Esophagus squamous epithelium (tissue), 5 donors: ENCODE measurements around the gene PIM1. TPM values are rescaled to one million over a fixed set of nuclear protein-coding genes. Genes with fewer than 3 reads are reported as not detected.

ENCODE experiments used
- DNase-seq: peaks from one replicate; lab custom pipeline; 2025; lab: John Stamatoyannopoulos, UW
- H3K27ac ChIP-seq, 4 donors: fragments of 200-600 bp; sonication (generic); one replicate each; pipeline ENCODE4 v1.5.1; 2016 to 2019; ENCODE audit warnings: mild to moderate bottlenecking in 1 of 4
- H3K27me3 ChIP-seq, 4 donors: fragments of 200-600 bp; sonication (generic); 1 replicate in 3 of 4; 2 replicates in 1 of 4; pipeline versions ENCODE4 v1.5.1 to v1.6.0; 2017 to 2021; ENCODE audit warnings: antibody characterized with exemption in 1 of 4
- H3K36me3 ChIP-seq, 3 donors: fragments of 200-600 bp; sonication (generic); one replicate each; pipeline ENCODE4 v1.5.1; 2016 to 2019
- H3K4me1 ChIP-seq, 3 donors: fragments of 200-600 bp; sonication (generic); one replicate each; pipeline ENCODE4 v1.5.1; 2017 to 2019
- H3K4me3 ChIP-seq, 4 donors: fragments of 200-600 bp; sonication (generic); 1 replicate in 3 of 4; 2 replicates in 1 of 4; pipeline ENCODE4 v1.5.1; 2016 to 2019; ENCODE audit warnings: mild to moderate bottlenecking in 2 of 4, moderate library complexity in 1 of 4
- H3K9me3 ChIP-seq, 3 donors: fragments of 200-600 bp; sonication (generic); one replicate each; pipeline ENCODE4 v1.5.1; 2016 to 2019
- POLR2A ChIP-seq, 4 donors: fragments of 450-650 bp; IDR thresholded peaks; one replicate each; pipeline ENCODE4 v1.6.1; 2017; ENCODE audit warnings: antibody characterized with exemption in 4 of 4, mild to moderate bottlenecking in 4 of 4, moderate library complexity in 3 of 4
- WGBS, 2 donors: methylation state at CpG; one replicate each; pipeline ENCODE4 v1.1.5; 2018; 5-methylcytosine and 5-hydroxymethylcytosine counted together
- intact Hi-C: fragments of 100-400 bp; cut with DNase I; formaldehyde crosslinking; loops from one replicate; pipeline ENCODE4 v1.15.0; 2022
- total RNA-seq, 4 donors: library from RNA; depleted of rRNA; stranded (reverse); fragments of >200 nt; gene quantifications; one replicate each; pipeline ENCODE4 v1.1.0, GENCODE V29; 2016
- TF ChIP-seq, protein P1 (sequence below), 6 experiments: fragments of 450-650 bp in 4 of 6; fragments of 200-600 bp in 2 of 6; sonication (generic) in 2 of 6; IDR thresholded peaks; one replicate each; pipeline ENCODE4 v1.5.1; 2016 to 2019; ENCODE audit warnings: antibody characterized with exemption in 6 of 6, mild to moderate bottlenecking in 4 of 6, moderate library complexity in 4 of 6
- donor health status: DM: yes; HTN: yes; CAD: no.

The PIM1 gene
- total RNA-seq, 4 donors from 2014 or later, result 57.3 to 206 (median 96.6) TPM

DNA sequence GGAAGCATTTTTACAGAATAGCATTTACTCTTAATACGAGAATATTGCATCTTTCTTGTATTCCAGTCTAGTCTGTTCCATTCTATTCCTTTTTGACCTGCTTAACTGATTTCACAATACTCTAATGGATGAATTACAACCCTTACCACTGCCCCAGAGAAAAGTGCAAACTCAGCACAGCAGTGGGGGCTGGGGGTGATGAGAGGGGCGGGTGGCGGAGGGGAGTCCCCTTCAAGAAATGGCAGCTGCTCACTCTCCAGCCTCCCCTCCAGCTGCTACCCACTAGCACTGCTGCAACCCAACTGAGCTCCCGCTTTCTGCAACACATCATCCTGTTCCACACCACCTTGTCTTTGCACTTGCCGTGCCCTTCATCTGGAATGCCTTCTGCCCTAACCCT lies 30.1 kb downstream of the PIM1 start:
- 57 to 72% methylated on average over 5 of the region's 5 CpGs for WGBS, 2 donors
- Histone ChIP-seq H3K9me3 (no peaks in the 10 kb centered on the region), H3K4me3 (no peak overlapping the region), H3K4me1 (peaks cover 3 to 24% (median 4%) of the 10 kb centered on the region in 3 donors), H3K27me3 (peaks cover 0 to 9% (median 0%) of the 10 kb centered on the region in 4 donors), H3K36me3 (no peaks in the 10 kb centered on the region), H3K27ac (no peak overlapping the region)
- TF ChIP-seq POLR2A (IDR thresholded peaks at IDR 0.05), result no peak
- TF ChIP-seq, protein P1, sequence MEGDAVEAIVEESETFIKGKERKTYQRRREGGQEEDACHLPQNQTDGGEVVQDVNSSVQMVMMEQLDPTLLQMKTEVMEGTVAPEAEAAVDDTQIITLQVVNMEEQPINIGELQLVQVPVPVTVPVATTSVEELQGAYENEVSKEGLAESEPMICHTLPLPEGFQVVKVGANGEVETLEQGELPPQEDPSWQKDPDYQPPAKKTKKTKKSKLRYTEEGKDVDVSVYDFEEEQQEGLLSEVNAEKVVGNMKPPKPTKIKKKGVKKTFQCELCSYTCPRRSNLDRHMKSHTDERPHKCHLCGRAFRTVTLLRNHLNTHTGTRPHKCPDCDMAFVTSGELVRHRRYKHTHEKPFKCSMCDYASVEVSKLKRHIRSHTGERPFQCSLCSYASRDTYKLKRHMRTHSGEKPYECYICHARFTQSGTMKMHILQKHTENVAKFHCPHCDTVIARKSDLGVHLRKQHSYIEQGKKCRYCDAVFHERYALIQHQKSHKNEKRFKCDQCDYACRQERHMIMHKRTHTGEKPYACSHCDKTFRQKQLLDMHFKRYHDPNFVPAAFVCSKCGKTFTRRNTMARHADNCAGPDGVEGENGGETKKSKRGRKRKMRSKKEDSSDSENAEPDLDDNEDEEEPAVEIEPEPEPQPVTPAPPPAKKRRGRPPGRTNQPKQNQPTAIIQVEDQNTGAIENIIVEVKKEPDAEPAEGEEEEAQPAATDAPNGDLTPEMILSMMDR (IDR thresholded peaks at IDR 0.05), result no peak
- intact Hi-C loops, result loop anchor here (10.0 kb wide), 2 partner anchors 145 to 435 kb away; no protein-coding TSS in a partner anchor
- DNase-seq, result no peak

DNA sequence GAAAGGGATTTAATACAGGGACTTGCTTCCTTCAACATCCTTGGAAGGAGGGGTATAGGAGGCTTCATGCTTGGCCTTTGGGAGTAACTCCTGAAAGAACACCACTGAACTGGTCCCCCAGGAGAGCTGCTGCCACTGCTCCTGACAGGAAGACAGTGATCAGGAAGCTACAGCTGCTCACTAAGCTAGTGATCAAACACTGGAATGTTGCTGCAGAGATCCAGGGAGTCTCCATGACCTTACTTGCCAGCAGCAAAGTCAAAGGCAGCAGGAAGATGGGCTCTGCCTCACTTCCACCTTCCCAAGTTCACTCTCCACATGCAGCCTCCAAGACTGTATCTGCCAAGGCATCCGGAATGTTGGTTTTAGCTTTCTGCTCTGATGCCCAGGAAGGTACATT lies 31.8 kb downstream of the PIM1 start:
- DNase-seq, result no peak
- no peak overlapping the region for H3K27ac ChIP-seq
- intact Hi-C loops, result loop anchor here (10.0 kb wide), 2 partner anchors 147 to 437 kb away; no protein-coding TSS in a partner anchor
- WGBS, 2 donors, result 88 to 90% methylated on average over 1 of the region's 1 CpG
- H3K9me3 ChIP-seq, result no peaks in the 10 kb centered on the region
- H3K4me1 ChIP-seq, result peaks cover 5 to 32% (median 7%) of the 10 kb centered on the region in 3 donors
- H3K4me3 ChIP-seq, result no peak overlapping the region
- peaks cover 0 to 9% (median 0%) of the 10 kb centered on the region in 4 donors for H3K27me3 ChIP-seq
- no peaks in the 10 kb centered on the region for H3K36me3 ChIP-seq
- TF ChIP-seq POLR2A (IDR thresholded peaks at IDR 0.05), result no peak

- DNase-seq, result no peak
- Histone ChIP-seq H3K27me3 (peaks cover 0 to 9% (median 0%) of the 10 kb centered on the region in 4 donors), H3K36me3 (no peaks in the 10 kb centered on the region), H3K27ac (no peak overlapping the region), H3K9me3 (no peaks in the 10 kb centered on the region), H3K4me1 (peaks cover 5 to 39% (median 7%) of the 10 kb centered on the region in 3 donors), H3K4me3 (no peak overlapping the region)
- TF ChIP-seq, protein P1 (IDR thresholded peaks at IDR 0.05), result no peak
- TF ChIP-seq POLR2A (IDR thresholded peaks at IDR 0.05), result no peak
- WGBS, 2 donors, result 39 to 47% methylated on average over 7 of the region's 7 CpGs
- intact Hi-C loops, result loop anchor here (10.0 kb wide), 2 partner anchors 148 to 438 kb away; no protein-coding TSS in a partner anchor
Observed at GRCh38 chr6:37202788-37203491, 33.0 kb downstream of the PIM1 start.

DNA sequence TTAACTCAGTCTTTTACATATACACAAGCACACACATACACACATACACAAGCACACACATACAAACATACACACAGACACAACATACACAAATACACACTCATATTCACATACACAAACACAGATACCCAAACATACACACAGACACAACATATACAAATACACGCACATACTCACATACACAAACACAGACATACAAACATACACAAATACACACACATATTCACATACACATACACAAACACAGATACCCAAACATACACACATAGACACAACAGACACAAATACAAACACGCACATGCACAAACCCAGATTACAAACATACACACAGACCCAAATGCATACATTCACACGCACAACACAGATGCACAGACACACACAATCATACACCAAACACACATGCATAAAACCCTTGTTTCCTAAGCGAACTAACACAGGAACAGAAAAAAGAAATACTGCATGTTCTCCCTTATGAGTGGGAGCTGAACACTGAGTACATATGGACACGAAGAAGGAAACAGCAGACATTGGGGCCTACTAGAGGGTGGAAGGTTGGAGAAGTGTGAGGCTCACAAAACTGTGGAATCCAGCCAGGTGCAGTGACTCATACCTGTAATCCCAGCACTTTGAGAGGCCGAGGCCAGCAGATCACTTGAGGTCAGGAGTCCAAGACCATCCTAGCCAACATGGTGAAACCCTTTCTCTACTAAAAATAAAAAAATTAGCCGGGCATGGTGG lies 34.2 kb downstream of the PIM1 start:
- no peak for DNase-seq
- no peak for TF ChIP-seq POLR2A (IDR thresholded peaks at IDR 0.05)
- H3K27me3 ChIP-seq, result peaks cover 0 to 9% (median 0%) of the 10 kb centered on the region in 4 donors

DNA sequence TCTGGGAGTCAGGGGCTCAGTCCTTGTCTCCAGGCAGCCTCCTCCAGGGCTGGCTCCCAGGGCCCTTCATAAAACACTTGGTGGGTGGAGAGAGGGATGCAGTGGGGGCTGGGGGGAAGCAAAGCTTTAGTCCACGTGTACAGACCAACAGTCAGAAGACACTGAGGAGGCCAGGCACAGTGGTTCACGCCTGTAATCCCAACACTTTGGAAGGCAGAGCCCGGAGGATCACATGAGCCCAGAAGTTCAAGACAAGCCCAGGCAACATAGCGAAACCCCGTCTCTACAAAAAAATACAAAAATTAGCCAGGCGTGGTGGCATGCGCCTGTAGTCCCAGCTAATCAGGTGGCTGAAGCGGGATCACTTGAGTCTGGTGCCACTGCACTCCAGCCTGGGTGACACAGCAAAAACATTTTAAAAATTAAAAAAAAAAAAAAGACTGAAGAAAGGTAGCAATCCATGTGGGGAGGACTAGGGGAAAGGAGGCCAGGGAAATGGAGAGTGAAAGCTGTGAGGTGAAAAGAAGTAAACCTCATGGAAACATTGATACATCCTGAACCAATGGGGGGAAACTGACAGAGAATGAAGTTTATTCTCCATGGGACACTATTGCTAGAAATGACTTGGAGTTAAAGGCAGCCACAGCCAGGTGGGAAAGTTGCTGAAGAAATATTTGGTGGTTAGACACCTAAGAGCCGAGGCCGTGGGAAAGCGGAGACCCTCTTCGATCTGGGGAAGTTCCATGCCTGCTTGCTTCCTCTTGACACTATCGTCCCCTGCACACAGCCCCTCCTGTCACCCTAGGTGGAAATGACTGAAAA lies 35.4 kb downstream of the PIM1 start:
- no peak overlapping the region for H3K4me3 ChIP-seq
- no peak for DNase-seq
- TF ChIP-seq, protein P1 (IDR thresholded peaks at IDR 0.05), result no peak
- TF ChIP-seq POLR2A (IDR thresholded peaks at IDR 0.05), result no peak
- WGBS, 2 donors, result 53 to 61% methylated on average over 12 to 13 of the region's 13 CpGs
- intact Hi-C loops, result loop anchor here (10.0 kb wide), 2 partner anchors 151 to 441 kb away; no protein-coding TSS in a partner anchor
- peaks cover 0 to 5% (median 0%) of the 10 kb centered on the region in 4 donors for H3K27me3 ChIP-seq
- no peaks in the 10 kb centered on the region for H3K36me3 ChIP-seq
- peak overlapping the region in 2 of 4 donors; percentile 16 to 36 for H3K27ac ChIP-seq
- peaks cover 5 to 43% (median 7%) of the 10 kb centered on the region in 3 donors for H3K4me1 ChIP-seq
- H3K9me3 ChIP-seq, result no peaks in the 10 kb centered on the region

More for the DNA sequence above, 34.2 kb downstream of the PIM1 start:
- Histone ChIP-seq H3K4me3 (no peak overlapping the region), H3K27ac (no peak overlapping the region), H3K4me1 (peaks cover 5 to 43% (median 7%) of the 10 kb centered on the region in 3 donors), H3K9me3 (no peaks in the 10 kb centered on the region), H3K36me3 (no peaks in the 10 kb centered on the region)
- intact Hi-C loops, result loop anchor here (10.0 kb wide), 2 partner anchors 149 to 439 kb away; no protein-coding TSS in a partner anchor
- WGBS, 2 donors, result 66 to 73% methylated on average over 7 of the region's 7 CpGs
